Measurements from ENCODE around the gene WDR5. TPM values are rescaled to one million over a fixed set of nuclear protein-coding genes. Genes with fewer than 3 reads are reported as not detected.

WDR5 gene
- total and polyA plus RNA-seq, 2 experiments from 2014 or later: 19.8 to 20.2 TPM

DNA sequence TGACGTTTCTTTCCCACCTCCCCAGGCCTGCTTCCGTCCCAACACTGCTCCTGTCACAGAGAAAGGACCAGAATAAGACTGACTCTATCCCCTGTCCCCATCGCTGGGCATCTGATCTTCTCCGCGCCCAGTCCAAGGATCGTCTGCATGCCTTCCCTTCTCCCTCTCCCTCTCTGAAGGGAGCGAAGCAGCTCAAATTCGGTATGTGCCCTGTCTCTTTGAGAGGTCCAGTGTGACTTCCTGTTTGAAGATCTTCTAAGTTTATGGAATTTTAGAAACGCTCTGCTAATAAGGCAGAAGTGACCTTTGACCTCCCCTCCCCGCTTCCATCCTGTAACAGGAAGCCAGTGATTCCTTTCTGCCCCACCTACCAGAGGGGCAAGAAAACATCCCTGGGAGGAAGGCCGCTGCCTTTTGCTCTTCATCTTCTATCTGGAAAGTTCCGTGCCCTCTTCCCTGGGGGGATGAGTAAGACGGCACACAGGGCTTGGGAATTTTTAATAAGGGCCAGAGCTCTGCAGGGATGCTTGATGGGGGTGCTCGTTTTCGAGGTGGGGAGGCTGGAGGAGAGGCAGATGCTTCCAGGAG lies 69.2 kb downstream of the WDR5 start:
- Histone ChIP-seq H3K36me3 (replicated peaks; ENCODE audit: insufficient read depth, low read depth) (no peaks in the 10 kb centered on the region), H4K20me1 (ENCODE audit: insufficient read depth, poor library complexity, severe bottlenecking) (no peaks in the 10 kb centered on the region), H2AFZ (no peak overlapping the region), H3K4me2 (no peak overlapping the region), H3K4me1 (ENCODE audit: insufficient read depth) (peaks cover 7% of the 10 kb centered on the region), H3K27me3 (no peaks in the 10 kb centered on the region), H3K9me3 (ENCODE audit: low read depth) (no peaks in the 10 kb centered on the region), H3K4me3 (no peak overlapping the region), H3K9me2 (replicated peaks; ENCODE audit: insufficient read depth) (no peaks in the 10 kb centered on the region), H3K79me2 (no peaks in the 10 kb centered on the region), H3K27ac (no peak overlapping the region)
- WGBS (ENCODE audit: low lambda C conversion rate, missing lambda C conversion rate): 69% methylated on average over 15 of the region's 15 CpGs
- DNase-seq (ENCODE audit: low spot score): no peak
- no peak for TF ChIP-seq EZH2 (IDR thresholded peaks at IDR 0.05; ENCODE audit: borderline replicate concordance)
- TF ChIP-seq, protein P1, sequence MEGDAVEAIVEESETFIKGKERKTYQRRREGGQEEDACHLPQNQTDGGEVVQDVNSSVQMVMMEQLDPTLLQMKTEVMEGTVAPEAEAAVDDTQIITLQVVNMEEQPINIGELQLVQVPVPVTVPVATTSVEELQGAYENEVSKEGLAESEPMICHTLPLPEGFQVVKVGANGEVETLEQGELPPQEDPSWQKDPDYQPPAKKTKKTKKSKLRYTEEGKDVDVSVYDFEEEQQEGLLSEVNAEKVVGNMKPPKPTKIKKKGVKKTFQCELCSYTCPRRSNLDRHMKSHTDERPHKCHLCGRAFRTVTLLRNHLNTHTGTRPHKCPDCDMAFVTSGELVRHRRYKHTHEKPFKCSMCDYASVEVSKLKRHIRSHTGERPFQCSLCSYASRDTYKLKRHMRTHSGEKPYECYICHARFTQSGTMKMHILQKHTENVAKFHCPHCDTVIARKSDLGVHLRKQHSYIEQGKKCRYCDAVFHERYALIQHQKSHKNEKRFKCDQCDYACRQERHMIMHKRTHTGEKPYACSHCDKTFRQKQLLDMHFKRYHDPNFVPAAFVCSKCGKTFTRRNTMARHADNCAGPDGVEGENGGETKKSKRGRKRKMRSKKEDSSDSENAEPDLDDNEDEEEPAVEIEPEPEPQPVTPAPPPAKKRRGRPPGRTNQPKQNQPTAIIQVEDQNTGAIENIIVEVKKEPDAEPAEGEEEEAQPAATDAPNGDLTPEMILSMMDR (IDR thresholded peaks at IDR 0.05; ENCODE audit: poor library complexity): no peak
- no peak for TF ChIP-seq EZH2phosphoT487 (IDR thresholded peaks at IDR 0.05; ENCODE audit: low read depth, severe bottlenecking, unreplicated experiment)

DNA sequence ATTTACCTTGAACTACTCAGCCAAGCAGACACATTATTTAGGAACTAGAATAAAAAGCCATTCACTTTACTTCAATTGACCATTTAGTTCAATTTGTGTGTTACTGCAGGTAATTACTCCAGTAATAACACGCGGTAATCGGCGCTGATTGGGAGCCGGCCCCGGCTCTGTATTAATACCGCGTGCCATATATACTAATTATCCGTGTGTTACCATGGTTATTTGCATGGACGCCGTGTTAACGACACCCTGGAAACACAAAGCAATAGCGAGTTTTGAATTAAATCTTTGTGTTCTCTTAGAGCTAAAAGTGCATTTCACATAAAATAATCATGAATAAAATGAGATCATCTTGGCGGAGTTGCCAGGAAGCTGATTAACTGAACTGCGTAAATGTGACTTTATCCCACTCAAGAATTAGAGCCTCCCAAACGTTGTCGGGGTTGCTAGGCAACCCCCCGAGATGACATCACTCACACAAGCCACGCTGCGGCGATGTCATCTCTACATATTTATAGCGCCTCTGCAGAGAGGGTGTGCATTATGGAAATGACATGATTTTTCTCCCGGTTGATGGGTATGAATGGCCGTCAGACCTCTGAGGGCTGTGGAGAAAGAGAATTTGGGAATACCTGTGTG lies 69.9 kb downstream of the WDR5 start:
- no peak overlapping the region for H3K27ac ChIP-seq
- no peak for DNase-seq (ENCODE audit: low spot score)
- TF ChIP-seq EZH2phosphoT487 (IDR thresholded peaks at IDR 0.05; ENCODE audit: low read depth, severe bottlenecking, unreplicated experiment): no peak
- TF ChIP-seq, protein P1 (IDR thresholded peaks at IDR 0.05; ENCODE audit: poor library complexity): no peak
- no peak for TF ChIP-seq EZH2 (IDR thresholded peaks at IDR 0.05; ENCODE audit: borderline replicate concordance)
- H3K79me2 ChIP-seq: no peaks in the 10 kb centered on the region
- H3K4me2 ChIP-seq: no peak overlapping the region
- WGBS (ENCODE audit: low lambda C conversion rate, missing lambda C conversion rate): 86% methylated on average over 24 of the region's 24 CpGs
- peaks cover 7% of the 10 kb centered on the region for H3K4me1 ChIP-seq (ENCODE audit: insufficient read depth)
- no peaks in the 10 kb centered on the region for H3K9me3 ChIP-seq (ENCODE audit: low read depth)
- H3K9me2 ChIP-seq (replicated peaks; ENCODE audit: insufficient read depth): no peaks in the 10 kb centered on the region
- H3K27me3 ChIP-seq: no peaks in the 10 kb centered on the region
- H3K4me3 ChIP-seq: no peak overlapping the region
- H3K36me3 ChIP-seq (replicated peaks; ENCODE audit: insufficient read depth, low read depth): no peaks in the 10 kb centered on the region
- H2AFZ ChIP-seq: no peak overlapping the region
- no peaks in the 10 kb centered on the region for H4K20me1 ChIP-seq (ENCODE audit: insufficient read depth, poor library complexity, severe bottlenecking)

DNA sequence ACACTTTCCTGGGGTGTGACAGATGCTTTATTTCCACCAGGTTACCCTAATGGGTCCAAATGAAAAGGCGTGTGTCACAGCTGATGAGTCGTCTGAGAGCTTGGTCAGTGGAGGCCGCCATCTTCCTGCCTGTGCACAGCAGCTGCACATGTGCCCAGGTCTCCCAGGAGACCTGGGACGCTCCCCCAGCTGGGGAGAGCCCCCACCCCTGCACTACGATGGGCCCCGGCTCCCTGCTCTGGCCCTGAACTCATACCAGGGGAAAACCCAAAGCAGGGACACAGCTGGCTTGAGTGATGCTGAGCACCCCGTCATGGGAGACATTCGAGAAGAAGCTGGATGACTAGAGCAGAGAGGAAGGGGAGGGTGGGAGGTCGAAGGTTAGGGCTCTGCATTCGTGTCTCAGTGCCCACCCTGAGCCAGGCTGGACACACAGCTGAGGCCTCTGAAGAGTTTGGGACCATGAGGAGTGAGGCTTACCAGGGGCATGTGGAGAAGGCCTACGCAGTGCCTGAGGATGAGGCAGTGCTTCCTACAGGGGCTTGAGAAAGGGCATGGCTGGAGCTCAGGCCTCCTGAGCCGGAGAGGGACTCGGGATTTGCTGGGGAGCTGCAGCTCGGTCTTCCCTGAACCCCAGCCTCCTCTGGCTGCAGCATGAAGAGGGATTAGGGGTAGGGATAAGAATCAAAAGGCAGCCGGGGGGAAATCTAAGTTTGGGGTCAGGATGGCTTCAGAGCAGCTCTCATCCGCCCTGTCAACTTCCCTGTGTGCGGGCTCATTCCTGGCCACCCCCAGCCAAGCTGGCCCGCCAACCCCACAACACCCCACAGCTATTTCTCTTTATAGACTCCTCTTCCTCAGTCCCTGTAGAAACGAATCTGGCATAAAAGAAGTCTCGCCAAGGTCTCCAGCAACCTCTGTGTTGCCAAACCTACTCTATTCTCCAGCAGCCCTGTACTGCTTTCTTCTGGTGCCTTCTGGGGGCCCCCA lies 70.7 kb downstream of the WDR5 start:
- H4K20me1 ChIP-seq (ENCODE audit: insufficient read depth, poor library complexity, severe bottlenecking): no peaks in the 10 kb centered on the region
- H3K36me3 ChIP-seq (replicated peaks; ENCODE audit: insufficient read depth, low read depth): no peaks in the 10 kb centered on the region
- H3K9me2 ChIP-seq (replicated peaks; ENCODE audit: insufficient read depth): no peaks in the 10 kb centered on the region
- no peaks in the 10 kb centered on the region for H3K27me3 ChIP-seq
- no peak overlapping the region for H3K27ac ChIP-seq
- no peak for DNase-seq (ENCODE audit: low spot score)
- peaks cover 7% of the 10 kb centered on the region for H3K4me1 ChIP-seq (ENCODE audit: insufficient read depth)
- WGBS (ENCODE audit: low lambda C conversion rate, missing lambda C conversion rate): 93% methylated on average over 19 of the region's 20 CpGs
- H3K9me3 ChIP-seq (ENCODE audit: low read depth): no peaks in the 10 kb centered on the region
- no peaks in the 10 kb centered on the region for H3K79me2 ChIP-seq
- no peak overlapping the region for H3K4me2 ChIP-seq
- TF ChIP-seq, protein P1 (IDR thresholded peaks at IDR 0.05; ENCODE audit: poor library complexity): no peak
- TF ChIP-seq EZH2 (IDR thresholded peaks at IDR 0.05; ENCODE audit: borderline replicate concordance) (no peak), EZH2phosphoT487 (IDR thresholded peaks at IDR 0.05; ENCODE audit: low read depth, severe bottlenecking, unreplicated experiment) (no peak)
- H2AFZ ChIP-seq: no peak overlapping the region
- H3K4me3 ChIP-seq: no peak overlapping the region

Data from hepatocyte (in vitro differentiated cells).